Ovary (tissue), 9 donors: ENCODE data around the gene ATP8B3. TPM values are rescaled to one million over a fixed set of nuclear protein-coding genes. Genes with fewer than 3 reads are reported as not detected.

Source experiments
- DNase-seq, 5 donors: peaks; one replicate each; pipeline ENCODE4 v3.0.0-alpha.2; 2019 to 2020
- H3K27ac ChIP-seq, 2 donors: fragments of 200-600 bp; one replicate each; pipeline versions ENCODE4 v1.5.1 to v1.8.0; 2019 to 2022
- H3K27me3 ChIP-seq: fragments of 200-600 bp; one replicate; pipeline ENCODE4 v1.8.0; 2022
- H3K36me3 ChIP-seq: fragments of 200-600 bp; sonication (generic); one replicate; pipeline ENCODE4 v1.5.1; 2019
- H3K4me1 ChIP-seq: one replicate; pipeline ENCODE4 v1.8.1; 2013; ENCODE audit warnings: mild to moderate bottlenecking, moderate library complexity; ENCODE audit not compliant: insufficient read depth
- H3K4me3 ChIP-seq: fragments of 200-600 bp; sonication (generic); one replicate; pipeline ENCODE4 v1.5.1; 2017
- H3K9me3 ChIP-seq, 2 donors: fragments of 200-600 bp in 1 of 2; sonication (generic) in 1 of 2; one replicate each; pipeline versions ENCODE4 v1.5.1 to v1.8.1; 2013 to 2019; ENCODE audit warnings: mild to moderate bottlenecking in 1 of 2, moderate library complexity in 1 of 2
- EP300 ChIP-seq: sonication (generic); formaldehyde crosslinking; IDR thresholded peaks from one replicate; pipeline ENCODE4 v1.6.1; 2017; ENCODE audit warnings: antibody characterized with exemption
- POLR2A ChIP-seq: fragments of 450-650 bp; IDR thresholded peaks from one replicate; pipeline ENCODE4 v1.6.1; 2017; ENCODE audit warnings: antibody characterized with exemption, mild to moderate bottlenecking, moderate library complexity
- WGBS, 3 donors: extraction: QIAGEN DNeasy Blood & Tissue Kit in 1 of 3; methylation state at CpG; one replicate each; pipeline versions ENCODE4 v1.1.5 to v1.1.7; 2013 to 2017; 5-methylcytosine and 5-hydroxymethylcytosine counted together
- intact Hi-C, 4 donors: fragments of 100-400 bp; cut with DNase I; formaldehyde crosslinking; loops; one replicate each; pipeline versions ENCODE4 v1.11.0 to v1.15.1; 2022 to 2023
- polyA plus RNA-seq, 2 donors: library from polyadenylated mRNA; stranded (reverse); fragments of 200-250 nt in 1 of 2; fragments of 350-450 nt in 1 of 2; fragmentation: Illumina TruSeq in 1 of 2; extraction: RNeasy Lipid Tissue Mini Kit (QIAGEN cat#74804) in 1 of 2; gene quantifications; one replicate each; pipeline ENCODE4 v1.2.3, GENCODE V29; 2013 to 2014
- total RNA-seq, 7 donors: library from RNA; depleted of rRNA in 2 of 7; stranded (reverse); fragments of >200 nt in 2 of 7; fragmentation: NEBNext Ultra II Directional in 3 of 7; extraction: Animal tissue kit (Norgen Biotek cat#: 25700) in 3 of 7; gene quantifications; one replicate each; pipeline versions ENCODE4 v1.1.0 to v1.2.4, GENCODE V29; 2016 to 2023
- TF ChIP-seq, protein P1 (sequence below), 3 donors: fragments of 450-650 bp in 2 of 3; fragments of 200-600 bp in 1 of 3; IDR thresholded peaks; one replicate each; pipeline versions ENCODE4 v1.5.1 to v1.8.0; 2016 to 2022; ENCODE audit warnings: antibody characterized with exemption in 3 of 3, mild to moderate bottlenecking in 1 of 3
- donor health status: DM: no; HTN: no; CAD: no; lungs with moderate emphysema.
- donor health status: DM: no; HTN: no; CAD: no.
- donor health status: Bipolar disorder and iron deficiency.
- donor health status: DM: yes; HTN: yes; CAD: no.
- donor health status: DM: no; HTN: no; CAD: no.
- donor health status: DM: yes; HTN: yes; CAD: no.

Gene ATP8B3
- total and polyA plus RNA-seq, 9 donors: 0.72 to 3.2 (median 1.5) TPM

DNA sequence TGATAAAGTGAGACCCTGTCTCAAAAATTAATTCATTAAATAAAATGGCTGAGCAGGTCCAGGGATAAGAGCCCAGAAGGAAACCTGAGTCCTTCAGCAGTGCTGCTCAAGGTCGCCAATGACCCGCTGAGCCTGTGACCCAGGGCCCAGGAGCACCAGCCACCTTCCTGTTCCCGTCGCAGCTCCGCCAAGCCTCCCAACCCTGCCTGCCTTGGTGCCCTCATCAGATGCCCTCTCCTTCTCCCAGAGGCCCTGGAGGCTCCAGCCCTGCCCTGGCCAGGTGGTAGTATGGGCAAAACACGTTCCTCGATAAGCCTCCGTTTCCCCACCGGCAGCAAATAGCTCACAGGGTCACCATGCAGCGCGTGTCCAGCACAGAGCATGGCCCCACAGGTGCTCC is 33.6 kb upstream of the ATP8B3 start:
- Histone ChIP-seq H3K36me3 (no peaks in the 10 kb centered on the region), H3K27ac (no peak overlapping the region), H3K27me3 (no peaks in the 10 kb centered on the region), H3K4me3 (no peak overlapping the region), H3K9me3 (no peaks in the 10 kb centered on the region), H3K4me1 (peaks cover 17% of the 10 kb centered on the region)
- intact Hi-C loops: no loop called here
- DNase-seq: no peak
- TF ChIP-seq, protein P1, sequence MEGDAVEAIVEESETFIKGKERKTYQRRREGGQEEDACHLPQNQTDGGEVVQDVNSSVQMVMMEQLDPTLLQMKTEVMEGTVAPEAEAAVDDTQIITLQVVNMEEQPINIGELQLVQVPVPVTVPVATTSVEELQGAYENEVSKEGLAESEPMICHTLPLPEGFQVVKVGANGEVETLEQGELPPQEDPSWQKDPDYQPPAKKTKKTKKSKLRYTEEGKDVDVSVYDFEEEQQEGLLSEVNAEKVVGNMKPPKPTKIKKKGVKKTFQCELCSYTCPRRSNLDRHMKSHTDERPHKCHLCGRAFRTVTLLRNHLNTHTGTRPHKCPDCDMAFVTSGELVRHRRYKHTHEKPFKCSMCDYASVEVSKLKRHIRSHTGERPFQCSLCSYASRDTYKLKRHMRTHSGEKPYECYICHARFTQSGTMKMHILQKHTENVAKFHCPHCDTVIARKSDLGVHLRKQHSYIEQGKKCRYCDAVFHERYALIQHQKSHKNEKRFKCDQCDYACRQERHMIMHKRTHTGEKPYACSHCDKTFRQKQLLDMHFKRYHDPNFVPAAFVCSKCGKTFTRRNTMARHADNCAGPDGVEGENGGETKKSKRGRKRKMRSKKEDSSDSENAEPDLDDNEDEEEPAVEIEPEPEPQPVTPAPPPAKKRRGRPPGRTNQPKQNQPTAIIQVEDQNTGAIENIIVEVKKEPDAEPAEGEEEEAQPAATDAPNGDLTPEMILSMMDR (IDR thresholded peaks at IDR 0.05): no peak
- no peak for TF ChIP-seq EP300
- TF ChIP-seq POLR2A: no peak
- WGBS, 3 donors: 69 to 79% (median 71%) methylated on average over 11 of the region's 11 CpGs

DNA sequence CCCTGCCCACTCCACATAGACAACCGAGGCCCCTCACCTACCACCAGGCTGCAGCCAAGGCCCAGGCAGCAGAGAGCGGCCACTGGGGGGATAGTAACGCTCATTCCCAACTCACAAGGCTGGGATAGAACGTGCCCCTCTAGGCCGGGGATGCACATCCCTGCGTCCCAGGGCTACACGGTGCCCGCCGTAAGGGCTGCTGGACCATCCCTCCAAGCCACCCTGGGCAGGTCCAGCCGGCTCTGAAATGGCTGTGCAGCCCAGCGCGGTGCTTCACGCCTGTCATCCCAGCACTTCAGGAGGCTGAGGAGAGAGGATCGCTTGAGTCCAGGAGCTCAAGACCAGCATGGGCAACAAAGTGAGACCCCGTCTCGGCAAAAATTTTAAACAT is 33.0 kb upstream of the ATP8B3 start:
- Histone ChIP-seq H3K9me3 (no peaks in the 10 kb centered on the region), H3K4me1 (peaks cover 17% of the 10 kb centered on the region), H3K27me3 (no peaks in the 10 kb centered on the region), H3K27ac (no peak overlapping the region), H3K36me3 (no peaks in the 10 kb centered on the region), H3K4me3 (no peak overlapping the region)
- intact Hi-C loops: no loop called here
- no peak for DNase-seq
- WGBS, 3 donors: 77 to 89% (median 79%) methylated on average over 16 of the region's 16 CpGs
- TF ChIP-seq EP300: no peak

DNA sequence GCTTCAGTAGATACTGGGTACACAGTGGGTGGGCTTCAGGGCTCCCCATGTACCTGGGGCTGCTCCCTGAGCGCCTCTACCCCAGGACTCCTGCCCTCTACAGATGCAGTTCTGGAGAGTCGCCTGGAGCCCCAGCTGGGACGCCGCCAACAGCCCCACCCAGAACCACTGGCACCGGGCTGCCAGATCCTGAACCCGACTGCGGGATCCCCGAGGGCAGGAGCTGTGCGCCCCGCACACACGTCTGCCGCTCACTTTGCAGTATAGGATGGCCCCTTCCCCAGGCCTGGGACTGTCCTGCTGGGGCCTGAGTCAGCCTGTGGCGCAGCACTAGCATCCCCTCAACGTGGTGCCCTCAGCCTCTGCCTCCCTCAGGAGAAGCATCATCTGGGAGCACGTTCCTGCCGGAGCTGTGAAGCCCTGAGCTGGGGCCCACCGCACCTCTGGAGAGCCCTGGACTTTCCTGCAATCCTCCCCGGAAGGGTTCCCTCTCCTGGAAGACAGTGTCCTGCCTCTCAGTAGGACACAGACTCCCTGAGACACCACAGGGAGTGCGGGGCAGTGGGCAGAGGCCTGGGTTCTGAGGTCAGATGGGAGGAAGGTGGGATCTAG is 32.5 kb upstream of the ATP8B3 start:
- no peaks in the 10 kb centered on the region for H3K9me3 ChIP-seq
- 70 to 78% (median 73%) methylated on average over 19 of the region's 19 CpGs for WGBS, 3 donors
- no peaks in the 10 kb centered on the region for H3K27me3 ChIP-seq
- H3K4me1 ChIP-seq: peaks cover 17% of the 10 kb centered on the region
- TF ChIP-seq EP300 (no peak), POLR2A (no peak)
- TF ChIP-seq, protein P1 (IDR thresholded peaks at IDR 0.05): no peak
- DNase-seq: no peak
- H3K27ac ChIP-seq: no peak overlapping the region
- H3K36me3 ChIP-seq: no peaks in the 10 kb centered on the region
- no peak overlapping the region for H3K4me3 ChIP-seq
- intact Hi-C loops: no loop called here

DNA sequence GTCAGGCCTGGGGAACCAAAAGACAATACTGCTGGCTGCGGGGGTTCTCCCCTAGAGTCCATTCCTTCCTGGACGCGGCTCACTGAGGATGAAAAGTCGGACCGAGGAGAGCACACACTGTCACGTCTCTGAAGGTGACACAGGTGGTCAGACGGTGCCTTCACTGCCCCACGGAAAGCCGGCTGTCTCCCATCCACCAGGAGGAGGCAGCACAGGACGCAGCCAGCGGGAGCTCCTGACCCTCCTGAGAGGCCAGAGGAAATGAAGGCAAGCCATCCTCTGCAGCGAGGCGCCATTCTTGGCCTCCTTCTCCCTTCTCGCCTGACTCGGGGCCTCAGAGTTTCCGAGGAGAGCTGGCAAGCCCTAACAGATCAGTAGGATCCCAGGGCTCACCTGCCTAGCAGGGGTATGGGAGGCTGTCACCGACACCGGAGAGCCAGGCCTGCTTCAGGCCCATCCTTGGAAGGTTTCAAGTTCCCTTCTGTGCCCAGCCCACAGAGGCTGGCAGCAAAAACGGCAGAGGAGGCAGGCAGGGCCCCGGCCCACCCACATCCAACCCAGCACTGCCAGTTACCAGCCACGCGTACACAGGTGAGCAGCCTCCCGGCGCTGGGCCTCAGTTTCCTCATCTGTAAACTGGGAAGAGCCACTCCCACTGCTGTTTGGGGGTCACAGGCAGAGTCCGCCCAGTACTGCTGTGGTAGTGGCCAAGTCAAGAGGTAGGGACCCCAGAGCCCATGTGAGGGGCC is 31.7 kb upstream of the ATP8B3 start:
- no peaks in the 10 kb centered on the region for H3K36me3 ChIP-seq
- H3K4me1 ChIP-seq: peaks cover 17% of the 10 kb centered on the region
- DNase-seq: no peak
- no peaks in the 10 kb centered on the region for H3K9me3 ChIP-seq
- WGBS, 3 donors: 70 to 76% (median 72%) methylated on average over 25 of the region's 25 CpGs
- intact Hi-C loops: no loop called here
- H3K27ac ChIP-seq: no peak overlapping the region
- H3K4me3 ChIP-seq: no peak overlapping the region
- TF ChIP-seq EP300 (no peak), POLR2A (no peak)
- TF ChIP-seq, protein P1 (IDR thresholded peaks at IDR 0.05): no peak
- H3K27me3 ChIP-seq: no peaks in the 10 kb centered on the region

DNA sequence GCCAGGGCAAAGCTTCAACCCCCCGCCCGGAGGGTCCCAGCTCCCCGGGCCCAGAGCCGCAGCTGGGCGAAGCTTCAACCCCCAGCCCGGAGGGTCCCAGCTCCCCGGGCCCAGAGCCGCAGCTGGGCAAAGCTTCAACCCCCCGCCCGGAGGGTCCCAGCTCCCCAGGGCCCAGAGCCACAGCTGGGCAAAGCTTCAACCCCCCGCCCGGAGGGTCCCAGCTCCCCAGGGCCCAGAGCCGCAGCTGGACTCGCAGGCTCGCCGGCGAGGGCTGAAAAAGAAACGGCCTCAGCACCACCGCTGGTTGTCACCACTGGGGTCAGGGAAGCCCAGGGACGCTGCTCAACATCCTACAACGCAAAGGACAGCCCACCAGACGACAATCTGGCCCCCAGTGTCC is 31.0 kb upstream of the ATP8B3 start:
- no peak overlapping the region for H3K4me3 ChIP-seq
- no peaks in the 10 kb centered on the region for H3K36me3 ChIP-seq
- peaks cover 17% of the 10 kb centered on the region for H3K4me1 ChIP-seq
- intact Hi-C loops: no loop called here
- H3K27ac ChIP-seq: no peak overlapping the region
- 61 to 77% (median 65%) methylated on average over 20 to 22 of the region's 22 CpGs for WGBS, 3 donors
- TF ChIP-seq, protein P1 (IDR thresholded peaks at IDR 0.05): no peak
- TF ChIP-seq POLR2A: no peak
- no peak for TF ChIP-seq EP300
- H3K9me3 ChIP-seq: no peaks in the 10 kb centered on the region
- H3K27me3 ChIP-seq: no peaks in the 10 kb centered on the region
- no peak for DNase-seq
